SU-DHL-6 (cell line): Measurements from ENCODE around the gene MS4A6A.

Experiments
- H2AFZ ChIP-seq: fragments of 200-600 bp; sonication (generic); 2 replicates; pipeline ENCODE4 v1.6.1; 2014; ENCODE audit warnings: low read depth, mild to moderate bottlenecking, moderate library complexity, mixed read lengths, antibody characterized with exemption, low read length; ENCODE audit not compliant: severe bottlenecking
- H3F3A ChIP-seq: fragments of 200-600 bp; shearing (Covaris generic); 2 replicates; pipeline ENCODE4 v1.6.0; 2016; ENCODE audit warnings: antibody characterized with exemption, mild to moderate bottlenecking; ENCODE audit not compliant: insufficient read depth
- H3K27ac ChIP-seq: fragments of 200-600 bp; sonication (generic); 2 replicates; pipeline ENCODE4 v1.5.1; 2016; ENCODE audit warnings: low read depth, mild to moderate bottlenecking, low read length, moderate library complexity, mixed read lengths
- H3K27me3 ChIP-seq: fragments of 200-600 bp; sonication (generic), shearing (Covaris generic); 2 replicates; pipeline ENCODE4 v1.6.0; 2014; ENCODE audit warnings: mild to moderate bottlenecking, low read length
- H3K36me3 ChIP-seq: fragments of 200-600 bp; sonication (generic); 2 replicates; pipeline ENCODE4 v1.6.1; 2014; ENCODE audit warnings: mild to moderate bottlenecking, low read length, mixed read lengths
- H3K4me2 ChIP-seq: fragments of 300-600, 200-600 bp; shearing (Covaris generic), sonication (generic); 2 replicates; pipeline ENCODE4 v1.6.0; 2014; ENCODE audit warnings: low read length, low read depth, mild to moderate bottlenecking; ENCODE audit not compliant: poor library complexity, severe bottlenecking
- H3K4me3 ChIP-seq: fragments of 200-600 bp; sonication (generic); 2 replicates; pipeline ENCODE4 v1.5.1; 2014; ENCODE audit warnings: antibody characterized with exemption, low read length, mild to moderate bottlenecking, mixed read lengths; ENCODE audit not compliant: insufficient read depth, poor library complexity, severe bottlenecking
- H3K79me2 ChIP-seq: fragments of 200-600 bp; sonication (generic); 2 replicates; pipeline ENCODE4 v1.6.1; 2014; ENCODE audit warnings: mild to moderate bottlenecking, low read length, moderate library complexity; ENCODE audit not compliant: insufficient read depth
- H3K9ac ChIP-seq: fragments of 200-600 bp; sonication (generic); 2 replicates; pipeline ENCODE4 v1.7.0; 2014; ENCODE audit warnings: mild to moderate bottlenecking, low read length
- H3K9me2 ChIP-seq: fragments of 200-600 bp; sonication (generic); replicated peaks from 2 replicates; pipeline ENCODE4 v1.6.1; 2014; ENCODE audit warnings: low read length; ENCODE audit not compliant: insufficient read depth
- H3K9me3 ChIP-seq: fragments of 200-600 bp; sonication (generic); 2 replicates; pipeline ENCODE4 v1.6.1; 2014; ENCODE audit warnings: low read length, mixed read lengths; ENCODE audit not compliant: insufficient read depth
- H4K20me1 ChIP-seq: fragments of 200-600 bp; sonication (generic); 2 replicates; pipeline ENCODE4 v1.6.1; 2014; ENCODE audit warnings: low read depth, mild to moderate bottlenecking, antibody characterized with exemption, low read length, moderate library complexity, mixed read lengths
- CTCF ChIP-seq: fragments of 200-600 bp; sonication (generic); IDR thresholded peaks from one replicate; pipeline ENCODE4 v1.5.1; 2017; ENCODE audit warnings: antibody characterized with exemption, mild to moderate bottlenecking, low read length, moderate library complexity; ENCODE audit not compliant: insufficient read depth, poor library complexity, severe bottlenecking
- EZH2phosphoT487 ChIP-seq: fragments of 200-600 bp; sonication (generic), shearing (Covaris generic); conservative IDR thresholded peaks from 2 replicates; pipeline ENCODE4 v1.6.1; 2018; ENCODE audit warnings: mild to moderate bottlenecking, antibody characterized with exemption, low read length, moderate library complexity, mixed read lengths

Gene MS4A6A

GRCh38 chr11:60168306-60168705 is 14.6 kb downstream of the MS4A6A start:
- H3K36me3 ChIP-seq: no peaks in the 10 kb centered on the region
- no peaks in the 10 kb centered on the region for H3F3A ChIP-seq
- H3K4me2 ChIP-seq: no peak overlapping the region
- H3K9ac ChIP-seq: no peak overlapping the region
- no peak overlapping the region for H2AFZ ChIP-seq
- TF ChIP-seq CTCF (no peak), EZH2phosphoT487 (no peak)
- H3K27me3 ChIP-seq: no peaks in the 10 kb centered on the region
- H3K9me2 ChIP-seq: no peaks in the 10 kb centered on the region
- no peaks in the 10 kb centered on the region for H3K79me2 ChIP-seq
- no peak overlapping the region for H3K27ac ChIP-seq
- no peaks in the 10 kb centered on the region for H4K20me1 ChIP-seq
- H3K9me3 ChIP-seq: peaks cover 13% of the 10 kb centered on the region
- H3K4me3 ChIP-seq: no peak overlapping the region

- H3K27ac ChIP-seq: no peak overlapping the region
- no peaks in the 10 kb centered on the region for H3K36me3 ChIP-seq
- no peaks in the 10 kb centered on the region for H3F3A ChIP-seq
- no peak overlapping the region for H2AFZ ChIP-seq
- no peaks in the 10 kb centered on the region for H3K27me3 ChIP-seq
- no peaks in the 10 kb centered on the region for H3K9me2 ChIP-seq
- no peak for TF ChIP-seq EZH2phosphoT487
- no peak for TF ChIP-seq CTCF
- H3K9ac ChIP-seq: no peak overlapping the region
- H3K9me3 ChIP-seq: peaks cover 13% of the 10 kb centered on the region
- no peak overlapping the region for H3K4me3 ChIP-seq
- H3K79me2 ChIP-seq: no peaks in the 10 kb centered on the region
- H4K20me1 ChIP-seq: no peaks in the 10 kb centered on the region
- H3K4me2 ChIP-seq: no peak overlapping the region
Observed at GRCh38 chr11:60165951-60166350, 16.9 kb downstream of the MS4A6A start.

- Histone ChIP-seq H3K4me2 (no peak overlapping the region), H3K4me3 (no peak overlapping the region), H3K36me3 (no peaks in the 10 kb centered on the region), H3K9me3 (peaks cover 13% of the 10 kb centered on the region), H3K9ac (no peak overlapping the region), H3K79me2 (no peaks in the 10 kb centered on the region), H2AFZ (no peak overlapping the region), H4K20me1 (no peaks in the 10 kb centered on the region), H3K27me3 (no peaks in the 10 kb centered on the region), H3K9me2 (no peaks in the 10 kb centered on the region), H3F3A (no peaks in the 10 kb centered on the region), H3K27ac (no peak overlapping the region)
- TF ChIP-seq EZH2phosphoT487: no peak
- no peak for TF ChIP-seq CTCF
Observed at GRCh38 chr11:60165538-60165937, 17.3 kb downstream of the MS4A6A start.
